Heart left ventricle (tissue), 13 donors: Measurements from ENCODE around the gene PIP4P1.

Source experiments
- POLR2A ChIP-seq, 2 donors: fragments of 450-650 bp; IDR thresholded peaks; one replicate each; pipeline ENCODE4 v1.6.1; 2017; ENCODE audit warnings: antibody characterized with exemption in 2 of 2, mild to moderate bottlenecking in 2 of 2, moderate library complexity in 2 of 2
- TF ChIP-seq, protein P1 (sequence below), 12 donors: fragments of 200-600 bp; sonication (generic) in 4 of 12; IDR thresholded peaks; one replicate each; pipeline versions ENCODE4 v1.5.0 to v1.8.0; 2018 to 2022; ENCODE audit warnings: antibody characterized with exemption in 12 of 12, mild to moderate bottlenecking in 5 of 12
- donor health status: ischemic (EF 13 %, LVEDD 7.1; RV severe dilation, severe dysfunction).
- donor health status: DM: no; HTN: yes; CAD: no.
- donor health status: DM: no; HTN: no; CAD: no.
- donor health status: ischemic (EF 25% LVEDD 6.9; RV normal size, moderate dysfunction).
- donor health status: ischemic (EF 25% LVEDD 5.7; RV mildly dilated, moderate dysfunction).
- donor health status: ischemic (EF 35%, LVEDD 5.7; RV mildly dilated, moderate dysfunction).
- donor health status: nonischemic (EF 11% LVEDD 7.7; RV severe dilation, severe dysfunction).
- donor health status: DM: yes; HTN: yes; CAD: no.
- donor health status: PGD.
- donor health status: ischemic (EF 29% LVEDD 5.4; RV normal size, mild dysfunction).
- donor health status: nonischemic (EF 23%, LVEDD 6.1; RV moderate dilation, normal function).

DNA sequence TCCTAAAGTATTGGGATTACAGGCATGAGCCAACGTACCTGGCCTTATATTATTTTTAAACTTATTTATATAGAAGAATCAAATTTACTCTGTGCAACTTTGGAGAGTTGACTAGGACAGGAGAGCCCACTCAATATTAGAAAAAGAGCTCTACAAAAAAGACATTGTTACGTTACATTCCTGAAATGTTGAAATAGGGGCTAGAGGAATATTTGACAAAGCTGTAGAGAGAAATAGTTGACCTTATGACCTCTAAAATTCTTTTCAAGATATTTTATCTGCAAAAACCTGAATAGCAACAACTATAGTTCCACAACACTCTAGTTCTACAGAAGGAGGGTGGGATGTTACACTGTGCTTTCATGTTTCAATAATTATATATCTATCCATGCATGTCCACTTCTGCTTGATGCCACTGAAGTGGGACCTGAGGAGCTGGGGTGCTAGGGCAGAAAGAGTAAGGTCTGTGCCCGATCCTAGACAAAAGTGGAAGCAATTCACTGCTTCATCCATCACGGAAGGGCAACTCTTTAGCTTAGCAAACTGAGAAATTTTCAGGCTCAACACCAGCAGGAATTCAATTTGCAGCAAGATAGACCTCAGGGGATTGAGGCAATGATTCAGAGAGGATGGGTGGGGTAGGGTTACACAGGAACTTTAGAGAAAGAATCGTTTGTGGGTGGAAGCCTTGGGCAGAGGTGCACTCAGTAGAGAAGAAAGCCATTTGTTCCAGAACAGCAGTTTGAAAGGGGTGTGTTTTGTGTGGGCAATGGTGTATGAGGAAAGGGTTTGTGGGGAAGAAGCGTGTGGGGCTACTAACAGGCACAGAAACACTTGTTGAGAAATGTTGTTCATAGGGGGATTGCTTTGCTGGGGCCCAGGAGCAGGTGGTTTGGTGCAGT, 28.1 kb upstream of the PIP4P1 start:
- TF ChIP-seq, protein P1, sequence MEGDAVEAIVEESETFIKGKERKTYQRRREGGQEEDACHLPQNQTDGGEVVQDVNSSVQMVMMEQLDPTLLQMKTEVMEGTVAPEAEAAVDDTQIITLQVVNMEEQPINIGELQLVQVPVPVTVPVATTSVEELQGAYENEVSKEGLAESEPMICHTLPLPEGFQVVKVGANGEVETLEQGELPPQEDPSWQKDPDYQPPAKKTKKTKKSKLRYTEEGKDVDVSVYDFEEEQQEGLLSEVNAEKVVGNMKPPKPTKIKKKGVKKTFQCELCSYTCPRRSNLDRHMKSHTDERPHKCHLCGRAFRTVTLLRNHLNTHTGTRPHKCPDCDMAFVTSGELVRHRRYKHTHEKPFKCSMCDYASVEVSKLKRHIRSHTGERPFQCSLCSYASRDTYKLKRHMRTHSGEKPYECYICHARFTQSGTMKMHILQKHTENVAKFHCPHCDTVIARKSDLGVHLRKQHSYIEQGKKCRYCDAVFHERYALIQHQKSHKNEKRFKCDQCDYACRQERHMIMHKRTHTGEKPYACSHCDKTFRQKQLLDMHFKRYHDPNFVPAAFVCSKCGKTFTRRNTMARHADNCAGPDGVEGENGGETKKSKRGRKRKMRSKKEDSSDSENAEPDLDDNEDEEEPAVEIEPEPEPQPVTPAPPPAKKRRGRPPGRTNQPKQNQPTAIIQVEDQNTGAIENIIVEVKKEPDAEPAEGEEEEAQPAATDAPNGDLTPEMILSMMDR (IDR thresholded peaks at IDR 0.05): no peak
- no peak for TF ChIP-seq POLR2A (IDR thresholded peaks at IDR 0.05)
